Caco-2 (cell line): ENCODE data around the gene ODF2. TPM values are rescaled to one million over a fixed set of nuclear protein-coding genes. Genes with fewer than 3 reads are reported as not detected.

Experiments used
- BruUV-seq: library from RNA; stranded (reverse); fragments of 400-500 nt; replicated peaks from 2 replicates; lab custom pipeline; 2021; lab: Mats Ljungman, UMichigan
- CTCF ChIA-PET: fragments of 300-600 bp; sonication (Branson Sonifier 250); formaldehyde crosslinking; loops from one replicate; lab custom pipeline; 2022; ENCODE audit warnings: antibody characterized with exemption; lab: Charles Lee
- POLR2A ChIA-PET: fragments of 300-600 bp; sonication (Branson Sonifier 250); formaldehyde crosslinking; loops from one replicate; lab custom pipeline; 2022; ENCODE audit warnings: antibody characterized with exemption; lab: Charles Lee
- DNase-seq, 2 experiments: peaks; one replicate each; pipeline versions ENCODE4 v3.0.0 to v3.0.0-alpha.2; 2020 to 2022
- H3K27me3 ChIP-seq: replicated peaks from 2 replicates; pipeline ENCODE4 v1.6.0; 2011; ENCODE audit warnings: low read length; ENCODE audit not compliant: control insufficient read depth, insufficient read depth
- H3K36me3 ChIP-seq: 2 replicates; pipeline ENCODE4 v1.5.1; 2011; ENCODE audit warnings: low read length; ENCODE audit not compliant: control insufficient read depth, insufficient read depth
- H3K4me1 ChIP-seq: fragments of 250-450 bp; sonication (Bioruptor Pico); 2 replicates; pipeline ENCODE4 v1.5.1; 2020; ENCODE audit warnings: mild to moderate bottlenecking
- H3K4me3 ChIP-seq: 2 replicates; pipeline ENCODE4 v1.5.1; 2011; ENCODE audit warnings: low read depth, mild to moderate bottlenecking, control low read depth, low read length
- H3K9me3 ChIP-seq: fragments of 250-450 bp; sonication (Bioruptor Pico); 2 replicates; pipeline ENCODE4 v1.5.1; 2020; ENCODE audit warnings: mild to moderate bottlenecking, moderate library complexity
- H3K27ac Mint-ChIP-seq: one replicate; pipeline ENCODE4 v1.8.0; 2022; ENCODE audit warnings: mixed read lengths; ENCODE audit not compliant: unreplicated experiment
- H3K27me3 Mint-ChIP-seq: one replicate; pipeline ENCODE4 v1.8.0; 2022; ENCODE audit warnings: mixed read lengths; ENCODE audit not compliant: insufficient read depth, unreplicated experiment
- H3K36me3 Mint-ChIP-seq: one replicate; pipeline ENCODE4 v1.8.0; 2022; ENCODE audit warnings: mild to moderate bottlenecking, mixed read lengths; ENCODE audit not compliant: insufficient read depth, unreplicated experiment
- H3K4me1 Mint-ChIP-seq: one replicate; pipeline ENCODE4 v1.8.0; 2022; ENCODE audit warnings: low read depth, mixed read lengths; ENCODE audit not compliant: unreplicated experiment
- H3K4me3 Mint-ChIP-seq: one replicate; pipeline ENCODE4 v1.8.0; 2022; ENCODE audit warnings: mild to moderate bottlenecking, moderate library complexity, mixed read lengths; ENCODE audit not compliant: unreplicated experiment
- H3K9me3 Mint-ChIP-seq: one replicate; pipeline ENCODE4 v1.8.0; 2022; ENCODE audit warnings: mixed read lengths; ENCODE audit not compliant: unreplicated experiment
- CTCF ChIP-seq, 2 experiments: fragments of 200-600 bp in 1 of 2; IDR thresholded peaks; 1 replicate in 1 of 2; 2 replicates in 1 of 2; pipeline versions ENCODE4 v1.5.1 to v1.8.0; 2011 to 2022; ENCODE audit warnings: antibody characterized with exemption in 1 of 2, control low read depth in 1 of 2, inconsistent platforms in 1 of 2, low read depth in 1 of 2, low read length in 1 of 2, mild to moderate bottlenecking in 1 of 2, moderate library complexity in 1 of 2; ENCODE audit not compliant: insufficient read depth in 1 of 2, severe bottlenecking in 1 of 2, unreplicated experiment in 1 of 2
- intact Hi-C: fragments of 100-400 bp; cut with micrococcal nuclease; formaldehyde crosslinking; loops from one replicate; pipeline ENCODE4 v1.10.0; 2022; ENCODE audit not compliant: unreplicated experiment
- total RNA-seq: library from RNA; stranded (reverse); gene quantifications from 2 replicates; pipeline ENCODE4 v1.2.3, GENCODE V29; 2022

ODF2 gene
- total RNA-seq, 1 experiment from 2014 or later = 34.9 TPM

- H3K36me3 ChIP-seq = peaks cover 2% of the 10 kb centered on the region; the same call in 1 of the 2 replicates
- intact Hi-C loops = no loop called here
- Mint-ChIP-seq H3K9me3 (no peaks in the 10 kb centered on the region), H3K36me3 (peaks cover 68% of the 10 kb centered on the region), H3K27ac (no peak overlapping the region), H3K27me3 (no peaks in the 10 kb centered on the region), H3K4me1 (no peaks in the 10 kb centered on the region), H3K4me3 (no peak overlapping the region)
- H3K4me3 ChIP-seq = no peak overlapping the region
- ChIA-PET POLR2A (no interaction called here), CTCF (no interaction called here)
- TF ChIP-seq CTCF (IDR thresholded peaks at IDR 0.05; ENCODE audit: insufficient read depth in 1 of 2, low read depth in 1 of 2, low read length in 1 of 2, severe bottlenecking in 1 of 2, unreplicated experiment in 1 of 2) = no peak
- no peaks in the 10 kb centered on the region for H3K4me1 ChIP-seq
- no peak for DNase-seq
- H3K9me3 ChIP-seq = no peaks in the 10 kb centered on the region
- H3K27me3 ChIP-seq = no peaks in the 10 kb centered on the region
- BruUV-seq = no TSS peak
Measured at GRCh38 chr9:128521956-128522355, 66.2 kb downstream of the ODF2 start.

- Histone ChIP-seq H3K4me1 (no peaks in the 10 kb centered on the region), H3K36me3 (peaks cover 2% of the 10 kb centered on the region; the same call in 1 of the 2 replicates), H3K9me3 (no peaks in the 10 kb centered on the region), H3K4me3 (no peak overlapping the region), H3K27me3 (no peaks in the 10 kb centered on the region)
- no peak for DNase-seq
- Mint-ChIP-seq H3K4me3 (no peak overlapping the region), H3K4me1 (no peaks in the 10 kb centered on the region), H3K27me3 (no peaks in the 10 kb centered on the region), H3K9me3 (no peaks in the 10 kb centered on the region), H3K27ac (no peak overlapping the region), H3K36me3 (peaks cover 58% of the 10 kb centered on the region)
- CTCF ChIA-PET = no interaction called here
- POLR2A ChIA-PET = no interaction called here
- no TSS peak for BruUV-seq
- intact Hi-C loops = no loop called here
- TF ChIP-seq CTCF (IDR thresholded peaks at IDR 0.05; ENCODE audit: insufficient read depth in 1 of 2, low read depth in 1 of 2, low read length in 1 of 2, severe bottlenecking in 1 of 2, unreplicated experiment in 1 of 2) = no peak
Measured at GRCh38 chr9:128523199-128523925, 67.6 kb downstream of the ODF2 start.

GRCh38 chr9:128526720-128527119 lies 70.9 kb downstream of the ODF2 start:
- Histone ChIP-seq H3K27me3 (no peaks in the 10 kb centered on the region), H3K36me3 (peaks cover 2% of the 10 kb centered on the region; the same call in 1 of the 2 replicates), H3K4me1 (no peaks in the 10 kb centered on the region), H3K4me3 (no peak overlapping the region), H3K9me3 (no peaks in the 10 kb centered on the region)
- ChIA-PET POLR2A (no interaction called here), CTCF (no interaction called here)
- no peak for TF ChIP-seq CTCF (IDR thresholded peaks at IDR 0.05; ENCODE audit: insufficient read depth in 1 of 2, low read depth in 1 of 2, low read length in 1 of 2, severe bottlenecking in 1 of 2, unreplicated experiment in 1 of 2)
- Mint-ChIP-seq H3K27me3 (no peaks in the 10 kb centered on the region), H3K9me3 (no peaks in the 10 kb centered on the region), H3K4me3 (no peak overlapping the region), H3K36me3 (peaks cover 52% of the 10 kb centered on the region), H3K4me1 (no peaks in the 10 kb centered on the region), H3K27ac (no peak overlapping the region)
- DNase-seq = no peak
- intact Hi-C loops = no loop called here
- no TSS peak for BruUV-seq
